ENCODE results near the gene RNF31. TPM values are rescaled to one million over a fixed set of nuclear protein-coding genes. Genes with fewer than 3 reads are reported as not detected.
"Not testable (repeated sequence)": the region's sequence is repeated elsewhere in the genome, so short reads cannot be mapped to it uniquely, and the experiment has no call there.

RNF31 gene
- total and polyA plus RNA-seq, 2 donors (not counting 3 experiments of a cell fraction or from before 2014, with no cell fraction given) = 32.3 to 69.7 TPM

DNA sequence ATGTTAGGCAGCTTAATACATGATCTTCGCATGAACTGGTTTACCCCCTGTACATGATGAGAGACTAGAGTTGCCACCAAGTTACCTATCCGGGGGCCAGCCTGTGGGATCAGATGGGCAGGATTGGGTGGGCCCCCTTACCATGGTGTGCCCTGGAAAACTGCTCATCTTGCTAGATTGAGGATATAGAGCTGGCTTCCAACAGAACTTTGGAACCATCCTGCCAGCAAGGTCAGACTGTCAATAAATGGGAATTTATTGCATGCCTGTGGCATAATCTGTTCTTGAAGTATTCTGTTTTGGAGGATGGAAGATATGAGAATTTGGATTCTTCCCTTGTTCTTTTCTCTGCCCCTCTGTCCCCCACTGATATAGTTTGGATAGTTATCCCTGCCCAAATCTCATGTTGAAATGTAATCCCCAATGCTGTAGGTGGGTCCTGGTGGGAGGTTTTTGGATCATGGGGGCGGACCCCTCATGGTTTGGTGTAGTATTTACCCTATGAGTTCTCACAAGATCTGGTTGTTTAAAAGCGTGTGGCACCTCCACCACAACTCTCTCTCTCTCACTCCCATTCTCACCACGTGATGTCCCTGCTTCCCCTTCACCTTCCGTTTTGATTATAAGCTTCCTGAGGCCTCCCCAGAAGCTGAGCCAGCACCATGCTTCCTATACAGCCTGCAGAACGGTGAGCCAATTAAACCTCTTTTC lies 51.7 kb downstream of the RNF31 start:
- FAIRE-seq (no peak), DNase-seq (ENCODE audit: low read depth, low spot score) (no peak)
- POLR2A ChIA-PET = no interaction called here
- H3K9ac ChIP-seq (replicated peaks; ENCODE audit: extremely low read depth, insufficient read depth, low read length) = no peak overlapping the region
- no peaks in the 10 kb centered on the region for H3K27me3 ChIP-seq (ENCODE audit: control insufficient read depth in 2 of 2, insufficient read depth in 2 of 2, low read length in 2 of 2)
- H3K27ac ChIP-seq (ENCODE audit: insufficient read depth, low read depth, low read length) = no peak overlapping the region
- no peak for TF ChIP-seq FOS (IDR thresholded peaks at IDR 0.05; ENCODE audit: borderline replicate concordance, insufficient read depth, low read length)
- TF ChIP-seq GATA2 (IDR thresholded peaks at IDR 0.05; ENCODE audit: insufficient read depth, insufficient read length, low read depth, low read length) = no peak
- TF ChIP-seq, protein P1, sequence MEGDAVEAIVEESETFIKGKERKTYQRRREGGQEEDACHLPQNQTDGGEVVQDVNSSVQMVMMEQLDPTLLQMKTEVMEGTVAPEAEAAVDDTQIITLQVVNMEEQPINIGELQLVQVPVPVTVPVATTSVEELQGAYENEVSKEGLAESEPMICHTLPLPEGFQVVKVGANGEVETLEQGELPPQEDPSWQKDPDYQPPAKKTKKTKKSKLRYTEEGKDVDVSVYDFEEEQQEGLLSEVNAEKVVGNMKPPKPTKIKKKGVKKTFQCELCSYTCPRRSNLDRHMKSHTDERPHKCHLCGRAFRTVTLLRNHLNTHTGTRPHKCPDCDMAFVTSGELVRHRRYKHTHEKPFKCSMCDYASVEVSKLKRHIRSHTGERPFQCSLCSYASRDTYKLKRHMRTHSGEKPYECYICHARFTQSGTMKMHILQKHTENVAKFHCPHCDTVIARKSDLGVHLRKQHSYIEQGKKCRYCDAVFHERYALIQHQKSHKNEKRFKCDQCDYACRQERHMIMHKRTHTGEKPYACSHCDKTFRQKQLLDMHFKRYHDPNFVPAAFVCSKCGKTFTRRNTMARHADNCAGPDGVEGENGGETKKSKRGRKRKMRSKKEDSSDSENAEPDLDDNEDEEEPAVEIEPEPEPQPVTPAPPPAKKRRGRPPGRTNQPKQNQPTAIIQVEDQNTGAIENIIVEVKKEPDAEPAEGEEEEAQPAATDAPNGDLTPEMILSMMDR (IDR thresholded peaks at IDR 0.05; ENCODE audit: extremely low read depth in 1 of 2, insufficient read depth in 1 of 2, low read depth in 1 of 2, low read length in 2 of 2) = no peak
- no peak for TF ChIP-seq EZH2 (IDR thresholded peaks at IDR 0.05; ENCODE audit: borderline replicate concordance, low read depth, low read length, severe bottlenecking)
- no peak for TF ChIP-seq MYC (IDR thresholded peaks at IDR 0.05; ENCODE audit: low read depth, low read length)
- TF ChIP-seq MAX (IDR thresholded peaks at IDR 0.05; ENCODE audit: insufficient read depth, insufficient read length) = no peak
- no peak for TF ChIP-seq POLR2A (IDR thresholded peaks at IDR 0.05; ENCODE audit: low read depth, low read length)
- no peak for TF ChIP-seq POLR2AphosphoS5 (IDR thresholded peaks at IDR 0.05; ENCODE audit: insufficient read depth, low read depth, low read length)
- no peaks in the 10 kb centered on the region for H3K9me1 ChIP-seq (replicated peaks; ENCODE audit: control insufficient read depth, extremely low read depth, insufficient read depth, low read length)
- dilution Hi-C loops (cut with MboI; ENCODE audit: extremely low pct_ligation_motif_present, low sequenced_read_pairs) (no loop called here), intact Hi-C loops (cut with micrococcal nuclease) (no loop called here)
- H4K20me1 ChIP-seq (replicated peaks; ENCODE audit: control insufficient read depth, extremely low read depth, insufficient read depth, low read length) = no peaks in the 10 kb centered on the region
- no peaks in the 10 kb centered on the region for H3K9me3 ChIP-seq (replicated peaks; ENCODE audit: control insufficient read depth, insufficient read depth, low read length)
- CTCF ChIA-PET = no interaction called here
- H3K4me2 ChIP-seq (ENCODE audit: insufficient read depth, low read length) = no peak overlapping the region
- H3K4me3 ChIP-seq (replicated peaks in 1 of 3; ENCODE audit: insufficient read depth in 1 of 3, low read depth in 1 of 3, low read length in 3 of 3) = no peak overlapping the region
- H3K79me2 ChIP-seq (ENCODE audit: control insufficient read depth, insufficient read depth, low read length) = peaks cover 21% of the 10 kb centered on the region
- no TSS peak for BruUV-seq (replicated peaks)
- H3K36me3 ChIP-seq (ENCODE audit: control insufficient read depth in 2 of 2, extremely low read depth in 1 of 2, insufficient read depth in 2 of 2, low read length in 2 of 2) = peaks cover 0 to 2% of the 10 kb centered on the region in 2 experiments
- H3K4me1 ChIP-seq (ENCODE audit: control insufficient read depth, extremely low read depth, insufficient read depth, low read length) = peaks cover 16% of the 10 kb centered on the region
- no peak overlapping the region for H2AFZ ChIP-seq (ENCODE audit: low read depth, low read length)

- H3K4me1 ChIP-seq (ENCODE audit: control insufficient read depth, extremely low read depth, insufficient read depth, low read length); H3K9me1 ChIP-seq (replicated peaks; ENCODE audit: control insufficient read depth, extremely low read depth, insufficient read depth, low read length); H3K27ac ChIP-seq (ENCODE audit: insufficient read depth, low read depth, low read length); POLR2A ChIA-PET; BruUV-seq (replicated peaks); H2AFZ ChIP-seq (ENCODE audit: low read depth, low read length); H3K9ac ChIP-seq (replicated peaks; ENCODE audit: extremely low read depth, insufficient read depth, low read length); H4K20me1 ChIP-seq (replicated peaks; ENCODE audit: control insufficient read depth, extremely low read depth, insufficient read depth, low read length); FAIRE-seq; H3K4me3 ChIP-seq (replicated peaks in 1 of 3; ENCODE audit: insufficient read depth in 1 of 3, low read depth in 1 of 3, low read length in 3 of 3); H3K9me3 ChIP-seq (replicated peaks; ENCODE audit: control insufficient read depth, insufficient read depth, low read length); intact Hi-C loops (cut with micrococcal nuclease); H3K27me3 ChIP-seq (ENCODE audit: control insufficient read depth in 2 of 2, insufficient read depth in 2 of 2, low read length in 2 of 2); H3K79me2 ChIP-seq (ENCODE audit: control insufficient read depth, insufficient read depth, low read length); H3K4me2 ChIP-seq (ENCODE audit: insufficient read depth, low read length); dilution Hi-C loops (cut with MboI; ENCODE audit: extremely low pct_ligation_motif_present, low sequenced_read_pairs); DNase-seq (ENCODE audit: low read depth, low spot score): not testable (repeated sequence)
- CTCF ChIA-PET = interaction anchor here (0.8 kb wide), 1 partner anchor 11 kb away, joined by 3 read pairs; no protein-coding TSS in a partner anchor
- peaks cover 6 to 20% of the 10 kb centered on the region in 2 experiments for H3K36me3 ChIP-seq (ENCODE audit: control insufficient read depth in 2 of 2, extremely low read depth in 1 of 2, insufficient read depth in 2 of 2, low read length in 2 of 2)
Measured at GRCh38 chr14:24202538-24202937, 55.2 kb downstream of the RNF31 start.
